ENCODE results near the gene AP1AR. TPM values are rescaled to one million over a fixed set of nuclear protein-coding genes. Genes with fewer than 3 reads are reported as not detected.
"Not testable (repeated sequence)": the region's sequence is repeated elsewhere in the genome, so short reads cannot be mapped to it uniquely, and the experiment has no call there.

AP1AR gene
- polyA plus RNA-seq (2013, experiment 1 of 2; ENCODE audit: insufficient read length) = 11.2 TPM
- polyA plus RNA-seq (2013, experiment 2 of 2; ENCODE audit: insufficient read length) = 7.8 TPM

GRCh38 chr4:112231779-112232713, at the start of gene AP1AR:
TSS of gene AP1AR (plus strand) at chr4:112231787. CDS start at chr4:112232092, 305 bp downstream.
- DNase-seq = peak; percentile 75

- DNase-seq = no peak
Measured at GRCh38 chr4:112182604-112183003, 49.0 kb upstream of the AP1AR start.

- no peak for DNase-seq
Measured at GRCh38 chr4:112183252-112183651, 48.3 kb upstream of the AP1AR start.

DNA sequence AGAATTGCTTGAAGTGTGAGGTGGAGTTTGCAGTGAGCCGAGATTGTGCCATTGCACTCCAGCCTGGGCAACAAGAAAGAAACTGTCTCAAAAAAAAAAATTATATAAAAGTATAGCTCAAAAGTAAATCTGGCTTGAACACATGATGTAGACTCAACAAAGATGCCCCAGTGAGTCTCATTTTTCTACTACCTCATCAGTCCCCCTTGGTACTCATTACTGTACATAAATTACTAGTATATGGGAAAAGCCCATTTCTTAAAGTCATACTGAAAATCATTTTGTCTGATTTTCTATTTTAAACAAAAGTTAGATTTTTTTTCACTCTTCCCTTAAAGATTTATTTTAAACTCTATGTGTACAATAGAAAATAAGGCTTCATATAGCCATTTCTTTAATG, 47.1 kb upstream of the AP1AR start:
- DNase-seq = no peak

GRCh38 chr4:112185334-112185733, 46.3 kb upstream of the AP1AR start:
- DNase-seq = no peak

GRCh38 chr4:112185740-112186670, 45.6 kb upstream of the AP1AR start:
- no peak for DNase-seq

- DNase-seq = no peak
Measured at GRCh38 chr4:112189754-112190153, 41.8 kb upstream of the AP1AR start.

GRCh38 chr4:112190684-112191083, 40.9 kb upstream of the AP1AR start:
- no peak for DNase-seq

- no peak for DNase-seq
Measured at GRCh38 chr4:112196461-112196860, 35.1 kb upstream of the AP1AR start.

DNA sequence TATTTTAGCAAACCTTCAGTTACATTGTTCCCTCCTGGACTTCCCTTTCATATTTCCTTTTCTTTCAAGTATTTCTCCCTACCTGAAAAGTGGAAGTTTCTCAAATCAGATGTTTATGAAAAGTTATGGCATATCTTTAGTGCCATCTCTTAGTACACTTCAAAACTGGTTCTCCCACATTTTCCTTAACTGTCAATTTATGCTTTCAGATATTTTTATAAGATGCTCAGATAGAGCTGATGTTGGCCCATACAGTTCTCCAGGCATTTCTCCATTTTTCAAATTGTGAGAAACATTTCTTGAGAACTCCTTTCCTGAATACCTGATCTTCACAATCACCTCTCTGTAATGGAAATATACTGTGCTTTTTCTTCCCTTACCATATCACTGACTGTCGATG, 32.5 kb upstream of the AP1AR start:
- DNase-seq = no peak

DNA sequence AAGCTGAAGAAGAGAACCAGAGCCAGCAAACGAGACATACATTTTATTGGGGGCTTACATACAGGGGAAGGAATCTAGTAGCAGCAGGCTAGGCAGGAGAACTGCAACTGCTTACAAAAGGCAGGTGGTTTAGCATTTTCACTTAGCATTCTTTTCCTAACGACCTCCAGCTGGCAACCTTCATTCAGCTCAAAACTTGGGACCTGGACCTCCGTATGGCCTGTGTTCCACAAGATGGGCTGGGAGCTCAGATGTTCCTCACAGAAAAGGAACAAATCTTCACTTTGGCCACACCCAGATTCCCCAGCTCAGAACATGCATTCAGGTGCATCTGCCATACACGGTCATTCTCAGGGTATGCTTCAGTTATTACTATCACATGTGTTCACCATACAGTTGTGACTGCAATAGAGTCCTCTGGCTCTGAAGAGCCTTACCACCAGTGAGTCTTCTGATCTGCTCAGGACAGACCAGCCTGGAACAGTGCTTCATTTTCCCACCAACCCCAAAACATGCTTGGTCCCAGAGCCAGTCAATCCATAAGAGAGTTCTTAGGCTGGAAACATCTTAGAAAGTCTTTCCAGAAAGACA, 29.6 kb upstream of the AP1AR start:
- DNase-seq = no peak

DNA sequence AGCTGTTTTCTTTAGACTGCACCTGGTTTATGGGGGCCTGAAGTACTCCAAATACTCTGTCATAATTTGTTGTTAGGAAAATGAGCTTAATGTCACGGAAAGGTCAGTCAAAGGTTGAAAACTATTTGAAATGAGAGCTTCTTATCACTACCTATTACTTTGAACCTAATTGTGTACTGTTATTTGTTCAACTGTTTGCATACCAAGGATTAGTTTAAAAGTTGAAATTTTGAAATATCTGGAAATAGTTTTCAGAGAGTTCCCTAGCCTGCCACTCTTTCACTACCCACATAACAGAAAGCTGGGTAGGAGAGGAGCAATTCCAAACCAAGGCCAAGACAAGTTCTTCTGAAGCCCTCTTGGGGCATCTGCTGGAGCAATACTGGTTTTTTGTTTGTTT, 28.0 kb upstream of the AP1AR start:
- no peak for DNase-seq

GRCh38 chr4:112206431-112206830, 25.2 kb upstream of the AP1AR start:
- DNase-seq = no peak

- DNase-seq = not testable (repeated sequence)
Measured at GRCh38 chr4:112208137-112209095, 23.2 kb upstream of the AP1AR start.

DNA sequence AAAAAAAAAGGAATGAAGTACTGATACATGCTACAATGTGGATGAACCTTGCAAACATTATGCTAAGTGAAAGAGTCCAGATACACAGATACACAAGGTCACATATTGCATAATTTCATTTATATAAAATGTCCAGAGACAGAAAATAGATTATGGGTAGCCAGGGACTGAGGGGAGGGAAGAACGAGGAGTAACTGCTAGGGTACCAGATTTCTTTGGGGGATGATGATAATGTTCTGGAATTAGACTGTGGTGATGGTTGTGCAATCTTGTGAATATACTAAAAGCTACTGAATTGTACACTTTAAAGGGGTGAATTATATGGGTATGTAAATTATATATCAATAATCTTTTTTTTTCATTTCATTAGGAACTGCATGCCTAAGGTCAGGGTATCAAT, 20.8 kb upstream of the AP1AR start:
- DNase-seq = no peak

DNA sequence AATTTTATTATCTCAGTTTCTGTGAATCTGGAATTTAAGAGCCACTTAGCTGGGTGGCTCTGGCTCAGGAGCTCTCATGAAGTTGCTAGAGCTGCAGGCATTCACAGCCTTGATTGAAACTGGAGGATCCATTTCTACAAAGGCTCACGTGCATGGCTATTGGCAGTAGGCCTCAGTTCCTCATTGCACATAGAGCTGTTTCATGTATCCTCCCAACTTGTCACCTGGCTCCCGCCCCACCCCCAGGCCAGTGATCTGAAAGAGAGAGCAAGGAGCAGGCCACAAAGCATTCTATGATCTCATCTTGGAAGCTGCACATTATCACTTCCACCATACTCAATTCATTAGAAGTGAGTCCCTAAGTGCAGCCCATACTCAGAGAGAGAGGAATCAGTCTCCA, 18.5 kb upstream of the AP1AR start:
- peak; percentile 2 for DNase-seq

- peak; percentile 14 for DNase-seq
Measured at GRCh38 chr4:112213856-112214255, 17.7 kb upstream of the AP1AR start.

DNA sequence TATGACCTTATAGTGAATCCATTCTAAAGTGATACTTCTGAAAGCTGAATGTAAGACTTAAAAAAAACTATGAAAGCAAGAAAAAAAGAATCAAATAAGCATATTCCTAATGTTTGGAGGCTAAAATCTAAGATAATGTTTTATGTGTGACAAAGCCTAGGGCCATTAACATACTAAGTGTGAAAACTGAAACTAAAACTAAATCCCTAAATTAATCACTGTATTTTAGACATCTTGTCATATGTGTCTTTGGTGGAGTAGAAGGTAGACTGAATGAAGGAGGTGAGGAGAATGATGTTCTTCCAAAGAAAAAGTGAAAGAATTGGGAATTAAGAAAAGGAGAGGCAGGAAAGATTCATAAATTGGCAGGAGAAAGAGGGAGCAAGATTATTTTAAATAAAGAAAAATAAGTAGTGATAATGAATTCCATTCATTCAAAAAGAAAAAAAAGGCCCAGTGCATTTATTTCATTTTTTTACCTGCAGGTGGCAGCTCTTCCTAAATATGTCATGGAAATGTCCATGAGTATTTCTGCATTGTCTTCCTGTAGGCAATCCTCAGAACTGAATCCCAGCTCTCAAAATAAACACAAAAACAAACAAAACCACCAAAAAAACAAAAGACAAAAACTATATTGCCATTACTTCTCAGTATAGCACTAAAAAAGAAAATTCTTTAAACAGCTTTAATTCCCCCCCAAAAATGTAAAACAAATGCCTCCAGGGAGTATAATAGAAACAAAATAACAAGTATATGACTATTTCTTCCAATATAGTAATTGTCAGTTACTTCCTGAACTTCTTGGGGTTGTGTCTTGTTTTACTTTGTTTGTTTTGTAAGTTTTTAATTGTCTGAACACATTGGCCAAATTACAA, 17.0 kb upstream of the AP1AR start:
- peak; percentile 27 for DNase-seq

DNA sequence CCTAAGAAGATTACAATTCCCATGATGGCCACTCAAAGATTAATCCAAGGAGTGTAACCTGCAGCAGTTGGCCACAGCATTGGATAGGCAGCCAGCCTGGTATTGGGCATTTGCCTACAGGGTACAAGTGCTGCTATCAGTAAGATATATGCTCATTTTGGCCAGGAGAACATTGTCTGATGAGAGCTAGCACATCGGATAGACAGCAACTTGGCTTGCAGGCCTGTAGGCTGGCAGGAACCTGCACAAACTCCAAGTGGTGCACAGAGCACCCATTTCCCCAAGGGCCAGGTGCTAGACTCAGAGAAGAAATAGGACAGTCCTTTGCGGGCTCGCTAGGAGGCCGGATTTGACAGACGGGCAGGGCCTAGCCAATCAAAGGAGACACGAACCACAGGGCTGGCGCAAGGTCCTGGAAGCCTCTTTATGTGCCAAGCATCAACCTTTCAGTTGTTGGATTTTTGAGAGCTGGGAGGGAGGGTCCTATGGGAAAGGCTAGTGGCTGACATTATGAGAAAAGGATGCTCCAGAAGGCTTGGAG, 11.7 kb upstream of the AP1AR start:
- no peak for DNase-seq
